Peyer's patch (tissue), 4 donors: ENCODE data around the gene ZIC5.

Experiments
- CTCF ChIP-seq, 6 experiments: fragments of 450-650 bp in 4 of 6; fragments of 200-600 bp in 2 of 6; sonication (generic) in 1 of 6; IDR thresholded peaks; one replicate each; pipeline ENCODE4 v1.5.1; 2017 to 2019; ENCODE audit warnings: antibody characterized with exemption in 6 of 6, mild to moderate bottlenecking in 3 of 6, moderate library complexity in 1 of 6
- POLR2A ChIP-seq, 2 donors: fragments of 450-650 bp; IDR thresholded peaks; one replicate each; pipeline ENCODE4 v1.5.1; 2017; ENCODE audit warnings: antibody characterized with exemption in 2 of 2, mild to moderate bottlenecking in 2 of 2, moderate library complexity in 2 of 2

- TF ChIP-seq CTCF (IDR thresholded peaks at IDR 0.05) (no peak), POLR2A (IDR thresholded peaks at IDR 0.05) (no peak)
Observed at GRCh38 chr13:99959127-99959539, 12.4 kb downstream of the ZIC5 start.
